Putamen (tissue), 1 donor: ENCODE data around the gene PRKCB.
A peak's percentile ranks its signal among the peaks of the same experiment; 100 is the strongest.

ENCODE experiments used
- DNase-seq: peaks from one replicate; pipeline ENCODE4 v3.0.0-alpha.2; 2016; ENCODE audit warnings: low spot score

Gene PRKCB

DNA sequence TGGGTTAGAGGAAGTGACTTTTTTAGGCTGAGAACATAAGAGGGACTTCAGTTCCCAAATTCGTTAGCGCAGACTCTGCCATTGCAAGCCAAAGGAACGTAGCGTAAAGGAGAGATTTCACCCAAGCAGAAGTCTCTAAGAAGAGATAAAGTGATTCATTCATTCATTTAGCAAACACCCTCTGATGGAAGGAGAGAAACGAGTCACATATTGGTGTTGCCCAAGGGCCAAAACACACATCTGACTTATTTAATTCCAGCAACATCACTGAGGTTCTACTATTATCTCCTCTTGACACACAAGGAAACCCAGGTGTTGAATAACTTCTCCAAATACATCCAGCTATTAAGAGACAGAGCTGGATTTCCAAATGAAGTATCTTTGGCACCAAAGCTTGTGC is 334.6 kb downstream of the PRKCB start:
- no peak for DNase-seq

DNA sequence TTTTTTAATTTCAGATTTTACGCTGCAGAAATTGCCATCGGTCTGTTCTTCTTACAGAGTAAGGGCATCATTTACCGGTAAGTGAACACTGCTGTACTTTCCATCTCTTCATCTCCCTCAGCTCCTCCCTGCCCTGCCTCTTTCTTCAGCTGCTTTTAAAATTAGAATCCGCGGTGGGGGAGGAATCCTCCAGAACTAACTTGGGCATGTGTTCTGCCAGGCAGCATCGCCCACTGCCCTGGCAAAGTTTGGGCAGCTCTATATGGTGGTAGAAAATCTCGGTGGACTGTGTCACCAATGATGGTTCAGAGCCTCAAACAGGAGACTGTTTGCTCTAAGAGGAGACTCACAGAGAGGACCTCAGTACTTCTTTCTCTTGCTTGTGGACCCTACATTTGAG is 338.7 kb downstream of the PRKCB start:
- peak; percentile 56 for DNase-seq

DNA sequence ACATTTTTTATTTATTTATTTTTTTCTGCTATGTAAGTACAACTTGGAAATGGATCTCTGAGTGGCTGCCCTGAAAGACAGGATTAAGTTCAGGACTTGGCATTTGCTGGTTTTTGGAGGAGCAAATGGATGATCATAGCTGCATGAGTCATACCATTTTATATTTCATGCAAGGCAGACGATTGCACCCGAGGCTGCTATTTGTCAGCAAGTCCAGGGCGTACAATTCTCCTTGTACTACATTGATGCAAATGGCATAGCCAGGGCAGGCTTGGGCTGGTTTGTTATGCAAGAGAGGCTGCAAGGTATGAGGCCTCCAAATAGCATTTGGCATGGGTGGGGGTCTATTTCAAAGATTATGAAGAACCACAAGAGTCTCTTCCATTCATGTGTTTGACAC is 339.2 kb downstream of the PRKCB start:
- no peak for DNase-seq

DNA sequence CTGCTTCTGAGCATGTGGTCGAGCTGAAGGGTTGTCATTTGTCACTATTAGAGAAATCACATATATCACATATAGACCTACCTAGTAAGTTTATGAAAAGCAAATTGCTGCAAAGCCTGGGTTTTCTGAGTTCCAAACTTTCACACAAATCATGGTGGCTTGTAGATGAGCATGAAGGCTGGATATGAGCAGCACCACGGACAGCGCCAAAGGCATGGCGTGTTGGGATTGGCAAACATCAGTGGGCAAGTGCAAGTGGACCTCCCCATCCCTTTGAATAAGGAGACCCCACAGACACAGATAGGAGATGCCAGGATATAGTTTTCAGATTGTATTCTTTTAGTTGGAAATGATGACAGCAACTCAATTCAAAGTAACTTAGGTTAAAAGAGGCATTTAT is 342.7 kb downstream of the PRKCB start:
- no peak for DNase-seq

DNA sequence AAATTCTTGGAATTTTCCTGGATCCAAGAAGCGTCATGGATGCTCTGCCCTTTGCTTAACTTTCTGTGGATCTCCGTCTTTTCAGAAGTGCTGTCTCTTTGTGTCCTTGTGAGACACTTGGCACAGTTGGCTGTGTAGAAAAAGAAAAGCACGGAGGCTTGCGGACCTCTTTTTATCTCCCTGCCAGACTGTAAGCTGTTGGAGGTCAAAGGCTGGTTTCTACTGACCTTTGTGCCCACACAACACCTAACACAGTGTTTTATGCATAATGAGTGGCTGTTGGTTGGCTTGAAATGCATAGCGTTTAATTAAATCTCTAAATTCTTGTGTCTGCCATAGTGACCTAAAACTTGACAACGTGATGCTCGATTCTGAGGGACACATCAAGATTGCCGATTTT is 344.7 kb downstream of the PRKCB start:
- DNase-seq: no peak

DNA sequence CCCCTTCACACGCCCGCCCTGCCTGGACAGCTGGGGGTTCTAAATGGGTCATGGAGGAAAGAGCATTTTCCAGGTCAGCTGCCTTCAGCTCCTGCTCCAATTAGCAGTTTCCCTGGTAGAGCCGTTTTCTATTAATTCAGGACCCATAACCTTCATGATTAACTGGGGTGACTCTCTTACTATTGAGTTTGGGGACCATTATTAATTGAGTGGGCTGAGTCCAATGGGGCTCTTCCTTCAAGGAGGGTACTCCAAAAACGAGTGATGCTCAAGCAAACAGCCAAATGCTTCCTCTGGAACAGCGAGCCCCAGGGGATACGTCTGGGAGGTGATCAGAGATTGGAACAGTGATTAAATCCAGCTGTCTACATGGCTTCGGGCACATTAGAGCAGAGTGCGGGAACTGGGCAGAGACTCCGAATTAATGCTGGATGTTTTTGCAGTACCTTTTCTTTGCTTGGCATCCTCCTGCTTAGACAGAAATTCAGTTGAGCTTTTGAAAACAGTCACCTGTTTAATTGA is 352.3 kb downstream of the PRKCB start:
- DNase-seq: no peak

DNA sequence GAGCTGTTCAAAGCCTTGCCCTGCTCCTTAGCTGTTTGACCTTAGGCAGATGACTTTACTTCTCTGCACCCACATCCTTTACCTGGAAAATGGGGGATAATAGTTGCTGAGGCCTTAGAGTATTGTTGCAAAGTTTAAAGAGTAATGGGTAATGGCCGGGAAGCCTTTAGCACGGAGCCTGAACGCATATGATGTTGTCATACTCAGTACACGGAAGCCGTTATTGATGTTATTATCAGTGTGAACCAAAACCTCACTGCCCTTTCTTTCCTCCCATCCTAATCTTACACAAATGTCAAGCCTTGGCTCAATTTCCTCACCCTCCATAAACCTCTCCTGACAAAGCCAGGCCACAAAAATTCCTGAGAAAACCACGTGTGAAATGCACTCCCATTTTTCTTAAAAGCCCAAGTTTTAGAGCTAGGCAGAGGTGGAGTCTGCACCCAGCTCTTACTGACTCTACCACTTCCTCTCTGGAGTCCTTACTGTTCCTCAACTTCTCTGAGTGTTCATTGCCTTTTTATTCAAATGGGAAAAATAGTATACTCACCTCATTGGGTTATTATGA is 353.1 kb downstream of the PRKCB start:
- DNase-seq: no peak

DNA sequence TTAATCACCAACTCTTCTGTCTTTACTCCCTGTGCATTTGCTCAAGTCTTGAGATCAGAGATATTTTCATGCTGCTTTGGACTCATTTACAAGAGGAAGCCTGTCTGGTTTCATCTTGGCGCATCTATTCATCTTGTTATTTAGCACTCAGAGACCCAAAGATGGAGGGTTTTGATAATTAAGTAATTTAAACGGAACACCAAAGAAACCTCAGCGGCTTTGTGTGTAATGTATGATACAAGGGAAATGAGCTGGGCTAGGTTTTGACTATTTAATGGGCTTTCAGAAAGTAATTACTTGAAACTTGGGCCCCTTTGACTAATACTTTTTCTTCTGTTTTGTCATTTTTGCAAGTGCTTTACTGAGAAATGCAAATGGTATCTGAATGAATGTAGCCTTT is 354.2 kb downstream of the PRKCB start:
- DNase-seq: no peak

DNA sequence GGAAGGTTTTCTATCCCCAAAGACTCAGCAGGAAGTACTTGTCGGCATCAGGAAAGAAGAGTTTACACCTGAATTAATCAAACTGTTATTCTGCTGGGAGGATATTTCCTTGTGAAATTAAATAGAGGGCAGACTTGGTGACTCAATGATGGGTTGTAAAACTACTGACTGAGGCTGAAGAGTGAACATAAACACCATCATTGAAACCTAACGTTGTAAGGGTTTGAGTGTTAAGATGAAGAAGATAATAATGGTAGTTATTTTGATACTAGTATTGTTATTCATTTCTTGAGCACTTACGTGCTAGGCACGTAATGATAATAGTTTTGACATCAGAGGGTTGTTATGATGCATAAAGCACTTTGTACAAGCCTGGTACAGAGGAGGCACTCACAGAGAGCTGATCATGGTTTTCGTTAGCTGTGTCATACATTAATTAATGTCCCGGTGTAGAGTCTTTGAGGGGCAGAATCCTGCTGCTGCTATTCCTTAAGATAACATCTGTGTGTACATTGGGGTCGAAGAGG is 356.2 kb downstream of the PRKCB start:
- DNase-seq: no peak

DNA sequence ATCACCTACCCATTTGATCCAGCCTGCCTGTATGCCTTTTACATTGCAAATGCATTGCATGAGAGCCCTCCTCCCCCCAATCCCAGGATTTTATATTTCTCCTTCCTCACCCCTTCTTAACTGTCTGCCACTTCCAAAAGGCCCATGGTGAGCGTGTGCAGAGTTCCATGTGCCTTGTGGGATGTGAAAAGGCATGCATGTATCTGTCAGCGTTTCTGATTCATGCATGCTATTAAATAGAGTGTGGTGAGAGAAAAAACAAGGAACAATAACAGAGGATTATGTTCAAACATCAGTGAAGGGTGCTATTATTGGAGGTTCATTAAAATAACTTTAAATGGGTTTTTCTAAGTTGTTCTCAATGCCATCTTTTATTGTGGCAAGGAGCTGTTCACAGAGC is 359.4 kb downstream of the PRKCB start:
- DNase-seq: no peak

DNA sequence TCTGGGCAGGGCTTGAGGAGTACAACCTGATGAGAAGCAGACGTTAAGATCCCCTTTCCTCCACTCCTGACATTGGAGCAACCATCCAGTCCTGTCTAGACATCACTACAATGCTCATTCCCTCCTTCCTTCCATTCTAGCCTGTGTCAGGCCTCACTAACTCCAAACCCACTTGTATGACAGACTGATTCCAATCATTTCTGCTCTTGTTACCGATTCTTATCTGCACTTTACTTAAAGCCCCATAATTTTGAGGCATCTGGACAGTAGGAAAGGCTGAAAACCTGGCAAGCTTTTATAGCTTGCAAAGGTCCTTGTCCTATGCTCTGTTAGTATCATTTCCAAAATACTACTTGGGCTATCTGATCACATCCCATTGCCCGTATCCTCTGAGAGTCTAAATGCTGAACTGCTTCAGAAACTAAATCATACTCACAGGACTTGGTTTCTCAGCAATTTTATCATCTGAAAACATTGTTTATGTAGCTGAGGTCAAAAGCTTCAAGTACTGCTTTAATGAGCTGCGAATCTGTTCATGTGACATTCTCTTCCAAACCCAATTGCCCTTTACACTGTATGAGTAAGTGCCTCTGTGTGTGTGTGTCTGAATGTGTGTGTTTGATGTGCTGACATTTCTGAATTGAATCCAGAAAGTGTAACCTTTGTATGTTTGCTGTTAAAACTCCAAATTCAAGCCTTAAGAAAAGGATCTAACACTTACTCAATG is 363.2 kb downstream of the PRKCB start:
- DNase-seq: no peak

DNA sequence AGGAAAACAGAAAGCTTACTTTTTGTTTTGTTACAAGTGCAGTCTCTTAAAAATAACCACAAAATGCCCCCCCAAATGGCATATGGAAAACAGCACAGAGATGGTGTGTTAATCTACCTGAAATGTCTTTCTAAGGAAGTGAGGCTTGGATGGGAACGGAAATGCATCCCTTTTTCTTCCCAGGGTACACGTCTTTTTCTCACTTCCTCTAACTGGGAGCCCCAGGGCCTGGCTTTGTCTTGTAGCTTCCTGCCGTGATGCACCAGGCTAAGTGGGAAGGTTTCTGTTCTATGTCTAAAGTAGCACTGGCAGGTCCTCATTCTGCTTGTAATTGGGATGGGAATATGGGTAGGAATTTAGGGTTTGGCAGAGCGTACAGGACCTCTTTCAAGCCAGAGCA is 367.9 kb downstream of the PRKCB start:
- DNase-seq: no peak

DNA sequence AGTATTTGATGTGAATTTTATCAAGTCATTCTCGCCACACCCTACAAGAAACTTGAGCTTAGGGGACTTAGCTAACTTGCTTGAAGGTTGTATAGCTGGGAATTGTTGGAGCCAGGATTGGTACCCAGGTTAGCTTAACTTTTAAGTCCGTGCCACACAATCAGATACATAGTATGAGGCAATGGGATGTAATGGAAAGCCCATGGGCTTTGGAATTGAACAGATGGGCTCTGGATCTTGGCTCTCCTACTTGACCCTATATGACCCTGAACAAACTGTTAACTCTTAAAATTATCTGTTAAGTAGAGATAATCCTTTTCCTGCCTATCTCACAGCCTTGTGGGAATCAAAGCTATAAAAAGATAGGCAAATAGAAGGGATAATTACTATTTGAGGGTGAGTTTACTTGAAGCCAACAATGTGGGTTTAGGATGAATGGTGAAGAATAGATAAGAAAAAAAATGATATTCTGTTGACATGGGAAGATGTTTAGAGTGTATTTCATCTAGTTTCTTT is 368.4 kb downstream of the PRKCB start:
- DNase-seq: no peak

DNA sequence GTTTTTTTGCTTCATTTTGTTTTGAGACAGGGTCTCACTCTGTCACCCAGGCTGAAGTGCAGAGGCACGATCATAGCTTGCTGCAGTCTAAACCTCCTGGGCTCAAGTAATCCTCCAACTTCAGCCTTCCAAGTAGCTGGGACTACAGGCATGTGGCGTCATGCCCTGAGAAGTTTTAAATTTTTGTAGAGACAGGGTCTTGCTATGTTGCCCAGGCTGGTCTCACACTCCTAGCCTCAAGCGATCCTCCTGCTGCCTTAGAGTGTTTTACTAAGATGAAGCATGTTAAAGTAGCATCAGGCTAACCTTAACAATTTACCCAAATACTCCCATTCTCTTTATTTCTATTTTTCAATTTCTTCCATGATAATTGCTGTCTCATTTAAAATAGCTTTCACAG is 371.1 kb downstream of the PRKCB start:
- DNase-seq: no peak

DNA sequence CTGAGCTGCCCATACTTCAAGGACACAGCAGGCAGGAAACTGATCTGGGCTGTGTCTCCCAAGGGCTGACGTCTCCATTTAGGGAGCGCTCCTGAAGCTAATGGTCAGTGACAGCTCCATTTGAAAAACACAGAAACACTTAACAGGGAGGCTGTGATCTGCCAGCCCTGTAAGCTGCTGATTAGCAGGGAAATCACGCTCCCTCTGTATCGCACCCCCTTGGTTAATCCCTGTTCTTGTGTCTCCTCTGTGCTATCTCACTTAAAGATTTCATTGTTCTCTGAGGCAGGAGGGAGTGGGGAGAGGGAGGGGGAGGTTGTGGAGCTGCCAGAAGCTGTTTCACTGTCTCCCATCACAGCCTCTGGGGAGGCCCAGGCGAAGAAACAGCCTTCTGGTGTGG is 372.9 kb downstream of the PRKCB start:
- DNase-seq: peak; percentile 91

DNA sequence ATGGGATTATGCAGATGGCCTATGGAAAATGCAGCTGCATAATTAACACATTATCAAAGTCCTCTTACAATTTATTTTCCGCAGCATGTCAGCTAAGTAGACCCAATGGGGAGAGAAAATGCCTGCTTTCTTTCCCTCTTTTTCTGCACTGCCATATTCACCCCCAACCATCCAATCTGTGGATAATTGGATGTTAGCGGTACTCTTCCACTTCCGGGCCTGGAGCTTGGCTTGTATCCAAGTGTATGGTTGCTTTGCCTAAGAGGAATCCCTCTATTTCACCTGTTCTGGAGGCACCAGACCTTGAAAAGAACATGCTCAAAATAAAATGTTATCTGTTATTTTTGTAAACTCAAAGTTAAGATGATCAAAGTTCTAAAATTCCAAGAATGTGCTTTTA is 379.2 kb downstream of the PRKCB start:
- no peak for DNase-seq

DNA sequence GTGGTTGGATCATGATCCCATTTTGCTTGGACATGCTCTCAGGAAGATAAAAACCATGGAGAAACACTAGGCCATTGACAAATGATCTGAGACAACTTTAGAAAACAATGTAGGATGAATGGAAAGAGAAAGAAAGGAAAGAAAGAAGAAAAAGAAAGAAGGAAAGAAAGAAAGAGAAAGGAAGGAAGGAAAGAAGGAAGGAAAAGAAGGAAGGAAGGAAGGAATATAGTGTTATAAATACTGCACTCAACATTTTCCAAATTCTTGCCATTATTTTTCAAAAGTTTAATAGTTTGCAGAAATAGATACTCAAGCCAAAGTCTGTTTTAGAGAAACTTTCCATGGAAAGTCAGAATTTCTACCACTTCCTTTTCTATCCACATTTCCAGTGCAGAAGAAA is 381.2 kb downstream of the PRKCB start:
- DNase-seq: no peak

DNA sequence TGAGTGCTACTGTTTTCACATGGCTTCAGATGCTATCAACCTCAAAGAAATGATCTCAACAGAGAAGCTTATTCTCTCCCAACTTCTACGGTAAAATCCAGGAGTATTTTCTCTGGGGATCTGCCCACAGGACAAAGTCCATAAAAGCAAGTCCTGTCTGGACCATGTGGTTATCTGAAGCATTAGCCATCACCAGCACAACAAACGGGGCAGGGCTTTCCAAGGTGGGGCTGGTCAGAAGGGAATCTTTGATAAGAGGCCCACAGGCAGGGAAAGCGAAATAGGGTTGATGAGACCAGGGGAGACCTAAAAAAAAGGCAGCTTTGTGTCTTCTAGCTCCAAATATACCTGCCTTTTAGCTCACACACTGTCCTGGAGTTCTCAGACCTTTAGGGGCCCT is 381.7 kb downstream of the PRKCB start:
- DNase-seq: no peak

DNA sequence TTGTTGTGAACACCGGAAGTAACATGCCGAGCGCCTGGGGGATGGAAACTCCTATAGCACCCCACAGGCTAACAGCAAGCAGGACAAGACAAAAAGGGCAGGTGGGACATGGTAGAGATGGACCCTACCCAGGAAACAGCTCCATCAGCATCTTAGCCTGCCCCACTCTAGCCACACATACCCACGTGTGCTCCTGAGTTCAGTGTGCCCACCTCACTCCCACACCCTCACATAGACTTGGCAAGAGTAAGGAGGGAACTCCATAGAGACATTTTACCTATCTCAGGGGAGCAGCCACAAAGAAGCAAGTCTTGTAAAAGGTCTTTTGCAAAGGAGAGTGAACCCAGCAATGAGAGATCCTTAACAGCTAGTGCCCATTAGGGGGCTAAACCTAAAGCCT is 382.5 kb downstream of the PRKCB start:
- DNase-seq: no peak

DNA sequence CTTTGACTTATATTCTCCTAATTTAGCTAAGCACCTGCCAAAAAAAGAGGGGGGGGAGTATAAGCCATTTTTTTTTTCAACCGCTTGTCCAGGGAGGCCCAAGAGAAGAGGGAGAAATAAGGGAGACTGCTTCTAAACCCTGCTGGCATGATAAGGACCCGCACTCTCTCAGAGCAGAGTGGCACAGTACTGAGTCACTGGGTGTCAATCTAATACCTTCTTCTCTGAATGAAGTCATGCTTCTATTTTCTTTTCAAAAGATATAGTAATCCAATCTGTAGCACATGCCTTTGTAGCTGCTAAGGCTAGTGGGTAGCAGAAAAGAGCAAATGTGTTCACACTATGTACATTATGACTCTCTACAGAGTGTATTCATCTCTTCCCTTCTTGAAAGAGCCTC is 385.4 kb downstream of the PRKCB start:
- DNase-seq: no peak

DNA sequence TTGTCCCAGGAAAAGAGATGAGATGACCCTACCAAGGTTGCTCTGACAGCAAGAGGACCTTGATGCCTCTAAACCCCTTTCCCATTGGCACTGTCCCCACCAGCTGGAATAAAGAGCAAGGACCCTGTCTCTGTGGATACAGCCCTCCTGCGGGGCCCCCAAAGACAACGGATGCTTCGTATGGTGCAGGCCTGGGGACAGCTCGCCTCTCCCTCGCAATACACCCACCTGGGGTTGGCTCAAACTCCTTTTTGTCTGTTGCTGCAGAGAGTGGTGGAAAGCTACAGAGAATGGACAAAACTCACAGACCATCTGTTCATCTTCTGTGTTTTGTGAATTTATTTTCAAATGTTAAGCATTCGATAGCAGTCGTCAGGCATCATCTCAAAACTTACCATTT is 392.7 kb downstream of the PRKCB start:
- no peak for DNase-seq

DNA sequence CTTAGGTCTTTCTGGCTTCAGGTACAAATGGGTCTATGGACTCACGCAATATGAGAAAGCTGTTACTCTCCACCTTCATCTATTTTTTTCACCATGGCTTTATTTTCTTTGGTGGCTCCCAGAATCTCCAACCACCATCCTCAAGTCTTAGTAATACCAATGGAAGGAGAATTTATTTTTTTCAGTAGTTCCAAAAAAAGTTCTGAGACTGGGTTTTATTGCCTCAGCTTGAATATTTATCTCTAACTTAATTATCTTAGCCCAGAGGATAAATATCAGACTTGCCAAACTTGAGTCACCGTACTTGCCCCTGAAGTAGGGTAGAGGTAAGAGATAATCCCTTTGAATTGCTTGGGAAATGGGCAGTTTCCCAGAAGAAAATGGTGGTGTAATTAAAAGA is 397.2 kb downstream of the PRKCB start:
- no peak for DNase-seq

DNA sequence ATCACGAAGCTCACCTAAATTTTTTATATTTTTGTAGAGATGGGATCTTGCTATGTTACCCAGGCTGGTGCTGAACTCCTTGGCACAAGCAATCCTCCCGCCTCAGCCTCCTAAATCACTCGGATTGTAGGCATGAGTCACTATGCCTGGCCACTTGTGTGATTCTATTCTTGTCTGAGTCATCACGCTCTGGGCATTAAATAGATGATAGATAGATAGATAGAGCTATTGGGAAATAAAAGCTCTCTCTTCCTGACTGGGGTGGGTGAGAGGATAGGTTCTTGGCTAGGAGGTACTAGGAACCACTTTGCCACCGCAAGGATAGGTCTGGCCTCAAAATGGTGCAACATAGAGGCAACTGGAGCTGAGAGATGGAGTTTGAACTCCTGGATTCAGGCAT is 399.0 kb downstream of the PRKCB start:
- DNase-seq: no peak

DNA sequence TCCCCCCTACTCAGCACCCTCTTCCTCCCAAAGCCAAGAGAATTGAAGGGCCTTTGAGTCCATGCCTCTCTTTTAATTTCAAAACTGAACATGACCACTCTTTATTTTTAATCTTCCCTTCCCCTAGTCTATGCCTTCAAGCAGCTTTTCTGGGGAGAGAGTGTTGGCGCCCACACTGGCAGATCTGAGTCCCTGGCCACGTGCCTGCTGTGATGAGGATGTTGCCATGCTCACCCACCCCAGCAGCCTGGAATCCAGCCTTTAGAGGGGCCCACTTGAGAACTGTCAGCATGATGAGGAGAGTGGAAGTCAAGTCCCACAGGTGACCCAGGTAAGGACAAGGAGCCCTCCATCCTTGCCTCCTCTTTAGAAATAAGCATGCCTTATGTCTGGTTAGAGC is 400.0 kb downstream of the PRKCB start:
- no peak for DNase-seq
